Epidermal melanocyte (primary cell): Measurements from ENCODE around the gene SCN5A.

Source experiments
- DNase-seq: peaks from one replicate; pipeline ENCODE4 v3.0.0; 2011; ENCODE audit warnings: low spot score; ENCODE audit not compliant: insufficient read length

SCN5A gene

GRCh38 chr3:38647217-38647970, 2.1 kb downstream of the SCN5A start:
- DNase-seq, result no peak

- DNase-seq, result no peak
Observed at GRCh38 chr3:38646630-38647029, 2.9 kb downstream of the SCN5A start.

- no peak for DNase-seq
Observed at GRCh38 chr3:38646062-38646461, 3.4 kb downstream of the SCN5A start.

GRCh38 chr3:38645601-38646000, 3.9 kb downstream of the SCN5A start:
- DNase-seq, result no peak

- DNase-seq, result no peak
Observed at GRCh38 chr3:38645076-38645475, 4.4 kb downstream of the SCN5A start.

- no peak for DNase-seq
Observed at GRCh38 chr3:38644662-38645053, 4.8 kb downstream of the SCN5A start.

GRCh38 chr3:38644016-38644661, 5.3 kb downstream of the SCN5A start:
- no peak for DNase-seq

GRCh38 chr3:38643592-38643991, 5.9 kb downstream of the SCN5A start:
- DNase-seq, result no peak

- no peak for DNase-seq
Observed at GRCh38 chr3:38643090-38643489, 6.4 kb downstream of the SCN5A start.

- no peak for DNase-seq
Observed at GRCh38 chr3:38641461-38642110, 7.9 kb downstream of the SCN5A start.

- DNase-seq, result no peak
Observed at GRCh38 chr3:38640661-38641452, 8.6 kb downstream of the SCN5A start.

- DNase-seq, result no peak
Observed at GRCh38 chr3:38638354-38638753, 11.1 kb downstream of the SCN5A start.

- no peak for DNase-seq
Observed at GRCh38 chr3:38637906-38638305, 11.6 kb downstream of the SCN5A start.

- DNase-seq, result no peak
Observed at GRCh38 chr3:38636881-38637280, 12.6 kb downstream of the SCN5A start.

GRCh38 chr3:38636464-38636863, 13.0 kb downstream of the SCN5A start:
- no peak for DNase-seq

GRCh38 chr3:38634111-38634510, 15.4 kb downstream of the SCN5A start:
- DNase-seq, result no peak

GRCh38 chr3:38632989-38633388, 16.5 kb downstream of the SCN5A start:
- DNase-seq, result no peak

- DNase-seq, result no peak
Observed at GRCh38 chr3:38630606-38631005, 18.9 kb downstream of the SCN5A start.

- no peak for DNase-seq
Observed at GRCh38 chr3:38630070-38630469, 19.4 kb downstream of the SCN5A start.

- DNase-seq, result no peak
Observed at GRCh38 chr3:38628835-38629234, 20.7 kb downstream of the SCN5A start.

- no peak for DNase-seq
Observed at GRCh38 chr3:38627956-38628355, 21.5 kb downstream of the SCN5A start.

GRCh38 chr3:38626171-38626570, 23.3 kb downstream of the SCN5A start:
- DNase-seq, result no peak
